H9 (cell line): ENCODE results near the gene MAPKAP1. TPM values are rescaled to one million over a fixed set of nuclear protein-coding genes. Genes with fewer than 3 reads are reported as not detected.

ENCODE experiments used
- DNase-seq: peaks from one replicate; pipeline ENCODE4 v3.0.0-alpha.2; 2017
- H2AFZ ChIP-seq: one replicate; pipeline ENCODE4 v1.6.1; 2013; ENCODE audit warnings: mild to moderate bottlenecking, low read length, control low read depth, moderate library complexity
- H2AK5ac ChIP-seq: 2 replicates; pipeline ENCODE4 v1.6.1; 2013; ENCODE audit warnings: low read length, control low read depth, mixed read lengths; ENCODE audit not compliant: insufficient read length
- H2BK120ac ChIP-seq: one replicate; pipeline ENCODE4 v1.6.1; 2013; ENCODE audit warnings: low read depth, mild to moderate bottlenecking, low read length, control low read depth, inconsistent platforms; ENCODE audit not compliant: poor library complexity, severe bottlenecking
- H2BK12ac ChIP-seq: 2 replicates; pipeline ENCODE4 v1.6.1; 2013; ENCODE audit warnings: low read length, control low read depth, mixed read lengths, low read depth; ENCODE audit not compliant: insufficient read length
- H2BK15ac ChIP-seq: 2 replicates; pipeline ENCODE4 v1.6.1; 2013; ENCODE audit warnings: low read depth, low read length, control low read depth
- H2BK20ac ChIP-seq: one replicate; pipeline ENCODE4 v1.6.1; 2013; ENCODE audit warnings: low read depth, mild to moderate bottlenecking, low read length, control low read depth, inconsistent platforms; ENCODE audit not compliant: poor library complexity, severe bottlenecking
- H2BK5ac ChIP-seq: 2 replicates; pipeline ENCODE4 v1.6.1; 2013; ENCODE audit warnings: low read length, control low read depth, mixed read lengths; ENCODE audit not compliant: insufficient read length
- H3K14ac ChIP-seq: 2 replicates; pipeline ENCODE4 v1.6.1; 2013; ENCODE audit warnings: low read length, control low read depth; ENCODE audit not compliant: insufficient read depth
- H3K18ac ChIP-seq: 2 replicates; pipeline ENCODE4 v1.6.1; 2013; ENCODE audit warnings: low read depth, mild to moderate bottlenecking, mixed read lengths, low read length, control low read depth; ENCODE audit not compliant: insufficient read length
- H3K23ac ChIP-seq: 2 replicates; pipeline ENCODE4 v1.6.1; 2013; ENCODE audit warnings: low read length, control low read depth, mixed read lengths, low read depth; ENCODE audit not compliant: insufficient read length
- H3K23me2 ChIP-seq: 2 replicates; pipeline ENCODE4 v1.6.1; 2013; ENCODE audit warnings: low read depth, mild to moderate bottlenecking, mixed read lengths, low read length, control low read depth; ENCODE audit not compliant: insufficient read length, poor library complexity, severe bottlenecking
- H3K27ac ChIP-seq: 2 replicates; pipeline ENCODE4 v1.5.1; 2013; ENCODE audit warnings: low read length, control low read depth, mixed read lengths, low read depth; ENCODE audit not compliant: insufficient read length
- H3K27me3 ChIP-seq: 2 replicates; pipeline ENCODE4 v1.6.1; 2013; ENCODE audit warnings: low read length, control low read depth, inconsistent platforms; ENCODE audit not compliant: insufficient read depth
- H3K4ac ChIP-seq: 2 replicates; pipeline ENCODE4 v1.6.1; 2013; ENCODE audit warnings: low read depth, mild to moderate bottlenecking, control low read depth, inconsistent platforms, low read length, moderate library complexity
- H3K4me1 ChIP-seq: 2 replicates; pipeline ENCODE4 v1.6.1; 2013; ENCODE audit warnings: low read length, control low read depth, inconsistent platforms; ENCODE audit not compliant: insufficient read depth
- H3K4me2 ChIP-seq: 2 replicates; pipeline ENCODE4 v1.6.1; 2013; ENCODE audit warnings: low read length, control low read depth, mixed read lengths; ENCODE audit not compliant: insufficient read length, insufficient read depth
- H3K56ac ChIP-seq: 2 replicates; pipeline ENCODE4 v1.6.1; 2013; ENCODE audit warnings: low read depth, mild to moderate bottlenecking, mixed read lengths, low read length, control low read depth; ENCODE audit not compliant: insufficient read length
- H3K79me1 ChIP-seq: 2 replicates; pipeline ENCODE4 v1.6.1; 2013; ENCODE audit warnings: low read depth, mild to moderate bottlenecking, moderate library complexity, low read length, control low read depth, inconsistent platforms; ENCODE audit not compliant: insufficient read depth, poor library complexity, severe bottlenecking
- H3K79me2 ChIP-seq: 2 replicates; pipeline ENCODE4 v1.6.1; 2013; ENCODE audit warnings: low read length, control low read depth, inconsistent platforms; ENCODE audit not compliant: insufficient read depth
- H3K9ac ChIP-seq: 2 replicates; pipeline ENCODE4 v1.6.1; 2013; ENCODE audit warnings: low read length, control low read depth, mixed read lengths; ENCODE audit not compliant: insufficient read length; ENCODE audit errors: extremely low read depth
- H3K9me3 ChIP-seq: one replicate; pipeline ENCODE4 v1.6.1; 2013; ENCODE audit warnings: low read depth, low read length, inconsistent platforms; ENCODE audit not compliant: control insufficient read depth
- H3T11ph ChIP-seq: one replicate; pipeline ENCODE4 v1.6.1; 2013; ENCODE audit warnings: mild to moderate bottlenecking, low read length, control low read depth, inconsistent platforms
- H4K20me1 ChIP-seq: one replicate; pipeline ENCODE4 v1.6.1; 2013; ENCODE audit not compliant: control insufficient read depth, insufficient read length, insufficient read depth
- H4K5ac ChIP-seq: 2 replicates; pipeline ENCODE4 v1.6.1; 2013; ENCODE audit warnings: low read depth, mild to moderate bottlenecking, mixed read lengths, low read length, control low read depth; ENCODE audit not compliant: insufficient read length
- H4K8ac ChIP-seq: replicated peaks from 2 replicates; pipeline ENCODE4 v1.6.1; 2013; ENCODE audit warnings: low read length, control low read depth, mixed read lengths, low read depth; ENCODE audit not compliant: insufficient read length
- H4K91ac ChIP-seq: 2 replicates; pipeline ENCODE4 v1.6.1; 2013; ENCODE audit warnings: low read depth, mild to moderate bottlenecking, moderate library complexity, mixed read lengths, low read length, control low read depth; ENCODE audit not compliant: insufficient read length
- H3K27ac Mint-ChIP-seq, 3 experiments: 2 replicates in 2 of 3; 3 replicates in 1 of 3; pipeline ENCODE4 v1.8.0; 2020 to 2021; ENCODE audit warnings: mixed read lengths in 3 of 3, mild to moderate bottlenecking in 1 of 3, moderate library complexity in 1 of 3
- H3K27me3 Mint-ChIP-seq: 2 replicates; pipeline ENCODE4 v1.8.0; 2021; ENCODE audit warnings: low read depth, mild to moderate bottlenecking, moderate library complexity, mixed read lengths
- H3K36me3 Mint-ChIP-seq, 3 experiments: 2 replicates in 2 of 3; 3 replicates in 1 of 3; pipeline ENCODE4 v1.8.0; 2020 to 2021; ENCODE audit warnings: low read depth in 3 of 3, mixed read lengths in 3 of 3; ENCODE audit not compliant: insufficient read depth in 1 of 3
- H3K4me1 Mint-ChIP-seq, 2 experiments: 2 replicates each; pipeline ENCODE4 v1.8.0; 2020; ENCODE audit warnings: mixed read lengths in 2 of 2
- H3K4me3 Mint-ChIP-seq, 2 experiments: 2 replicates in 1 of 2; 3 replicates in 1 of 2; pipeline ENCODE4 v1.8.0; 2020 to 2021; ENCODE audit warnings: mild to moderate bottlenecking in 2 of 2, mixed read lengths in 2 of 2, moderate library complexity in 1 of 2
- H3K9me3 Mint-ChIP-seq, 2 experiments: 2 replicates in 1 of 2; 3 replicates in 1 of 2; pipeline ENCODE4 v1.8.0; 2020; ENCODE audit warnings: mild to moderate bottlenecking in 2 of 2, mixed read lengths in 2 of 2, moderate library complexity in 1 of 2
- CTCF ChIP-seq: fragments of 200-600 bp; sonication (generic); conservative IDR thresholded peaks from 3 replicates; pipeline ENCODE4 v1.8.0; 2021; ENCODE audit warnings: antibody characterized with exemption, mild to moderate bottlenecking
- WGBS: extraction: QIAGEN DNeasy Blood & Tissue Kit; methylation state at CpG from one replicate; pipeline ENCODE4 v1.1.7; 2013; ENCODE audit warnings: missing lambda C conversion rate, low lambda C conversion rate, mixed read lengths; ENCODE audit not compliant: insufficient read length; ENCODE audit errors: extremely low coverage; 5-methylcytosine and 5-hydroxymethylcytosine counted together
- total RNA-seq: library from RNA; stranded (reverse); gene quantifications from 2 replicates; pipeline ENCODE4 v1.2.1, GENCODE V29; 2021

The MAPKAP1 gene
- total RNA-seq, 1 experiment from 2014 or later, result 97.0 TPM

- H3K9me3 Mint-ChIP-seq, result no peaks in the 10 kb centered on the region; a peak in 1 of 5 replicates
- no peak overlapping the region; the same call in 1 of the 2 replicates for H3K14ac ChIP-seq
- H3K27ac ChIP-seq, result no peak overlapping the region
- no peak overlapping the region for H3T11ph ChIP-seq
- H3K27me3 Mint-ChIP-seq, result peaks cover 23% of the 10 kb centered on the region
- H3K4me1 Mint-ChIP-seq, result peaks cover 2 to 13% of the 10 kb centered on the region in 2 experiments; a peak in 3 of 4 replicates
- H2AK5ac ChIP-seq, result no peak overlapping the region
- no peak overlapping the region for H3K4me2 ChIP-seq
- H4K8ac ChIP-seq, result no peak overlapping the region
- no peak overlapping the region for H4K5ac ChIP-seq
- H3K27me3 ChIP-seq, result no peaks in the 10 kb centered on the region
- no peak overlapping the region for H3K23ac ChIP-seq
- H3K79me1 ChIP-seq, result no peaks in the 10 kb centered on the region
- H2BK5ac ChIP-seq, result no peak overlapping the region
- WGBS, result no CpG with 5 or more reads among the region's 8 CpGs
- no peak for DNase-seq
- H3K79me2 ChIP-seq, result no peaks in the 10 kb centered on the region
- no peak overlapping the region for H3K56ac ChIP-seq
- no peaks in the 10 kb centered on the region for H4K20me1 ChIP-seq
- TF ChIP-seq CTCF, result no peak
- no peaks in the 10 kb centered on the region; a peak in 1 of 7 replicates for H3K36me3 Mint-ChIP-seq
- H3K23me2 ChIP-seq, result peaks cover under 1% of the 10 kb centered on the region
- no peak overlapping the region for H4K91ac ChIP-seq
- H2AFZ ChIP-seq, result no peak overlapping the region
- no peak overlapping the region; a peak in 1 of 5 replicates for H3K4me3 Mint-ChIP-seq
- no peak overlapping the region for H2BK20ac ChIP-seq
- no peak overlapping the region for H2BK12ac ChIP-seq
- no peak overlapping the region for H3K27ac Mint-ChIP-seq
- H3K4ac ChIP-seq, result no peak overlapping the region
- H3K9ac ChIP-seq, result no peak overlapping the region
- H3K9me3 ChIP-seq, result no peaks in the 10 kb centered on the region
- H2BK120ac ChIP-seq, result no peak overlapping the region
- H2BK15ac ChIP-seq, result no peak overlapping the region
- no peaks in the 10 kb centered on the region; the same call in 1 of the 2 replicates for H3K4me1 ChIP-seq
- H3K18ac ChIP-seq, result no peak overlapping the region
These were observed 293.4 kb downstream of the MAPKAP1 start for GRCh38 chr9:125413579-125413978.
